Panc1 (cell line): ENCODE results near the gene NHS. TPM values are rescaled to one million over a fixed set of nuclear protein-coding genes. Genes with fewer than 3 reads are reported as not detected.

ENCODE experiments used
- ATAC-seq: fragments of 200-7000 bp; cut with Tn5 transposase; 2 replicates; pipeline ENCODE4 v1.9.1; 2020; ENCODE audit warnings: mild to moderate bottlenecking, moderate library complexity
- BruUV-seq: library from RNA; stranded (reverse); fragments of 400-500 nt; replicated peaks from 2 replicates; lab custom pipeline; 2021; lab: Mats Ljungman, UMichigan
- CTCF ChIA-PET: fragments of 300-600 bp; sonication (Branson Sonifier 250); formaldehyde crosslinking; loops from one replicate; lab custom pipeline; 2022; ENCODE audit warnings: antibody characterized with exemption; lab: Charles Lee
- POLR2A ChIA-PET: fragments of 300-600 bp; sonication (Branson Sonifier 250); formaldehyde crosslinking; loops from one replicate; lab custom pipeline; 2022; ENCODE audit warnings: antibody characterized with exemption; lab: Charles Lee
- DNase-seq: peaks from one replicate; pipeline ENCODE4 v3.0.0-alpha.2; 2010; ENCODE audit warnings: low read depth, low spot score
- H3K27ac ChIP-seq: 2 replicates; pipeline ENCODE4 v1.5.1; 2011; ENCODE audit warnings: mild to moderate bottlenecking, low read length, inconsistent platforms
- H3K27me3 ChIP-seq: fragments of 200-500 bp; sonication (Bioruptor generic); 2 replicates; pipeline ENCODE4 v1.6.0; 2014; ENCODE audit warnings: low read length, inconsistent platforms; ENCODE audit not compliant: control insufficient read depth, insufficient read depth
- H3K36me3 ChIP-seq: fragments of 200-500 bp; sonication (Bioruptor generic); 2 replicates; pipeline ENCODE4 v1.5.1; 2014; ENCODE audit warnings: inconsistent platforms, mild to moderate bottlenecking, low read length, moderate library complexity; ENCODE audit not compliant: control insufficient read depth, insufficient read depth
- H3K4me1 ChIP-seq: 2 replicates; pipeline ENCODE4 v1.5.1; 2011; ENCODE audit warnings: inconsistent platforms, mild to moderate bottlenecking, low read length, moderate library complexity; ENCODE audit not compliant: control insufficient read depth, insufficient read depth
- H3K4me3 ChIP-seq, 2 experiments: 2 replicates each; pipeline ENCODE4 v1.5.1; 2011 to 2012; ENCODE audit warnings: low read depth in 2 of 2, low read length in 2 of 2, mild to moderate bottlenecking in 2 of 2, inconsistent platforms in 1 of 2, moderate library complexity in 1 of 2
- H3K9me3 ChIP-seq: fragments of 200-500 bp; sonication (Bioruptor generic); 2 replicates; pipeline ENCODE4 v1.5.1; 2014; ENCODE audit warnings: low read depth, mild to moderate bottlenecking, inconsistent platforms, low read length, moderate library complexity; ENCODE audit not compliant: control insufficient read depth, insufficient read depth
- POLR2AphosphoS5 ChIP-seq: IDR thresholded peaks from 2 replicates; pipeline ENCODE4 v1.6.1; 2012; ENCODE audit warnings: mild to moderate bottlenecking, low read depth, low read length, moderate library complexity
- SIN3A ChIP-seq: IDR thresholded peaks from 2 replicates; pipeline ENCODE4 v1.6.1; 2012; ENCODE audit warnings: low read depth, mild to moderate bottlenecking, low read length, moderate library complexity, borderline replicate concordance; ENCODE audit not compliant: insufficient read depth
- TCF7L2 ChIP-seq: IDR thresholded peaks from 2 replicates; pipeline ENCODE4 v1.6.1; 2011; ENCODE audit warnings: mild to moderate bottlenecking, low read depth, low read length, inconsistent platforms
- in situ Hi-C: cut with HindIII; loops from 2 replicates; pipeline ENCODE4 v1.10.0; 2016; ENCODE audit warnings: low sequenced_read_pairs, low pct_unique_long_range_greater_than_20kb
- intact Hi-C: fragments of 100-400 bp; cut with micrococcal nuclease; formaldehyde crosslinking; loops from one replicate; pipeline ENCODE4 v1.10.0; 2022; ENCODE audit not compliant: unreplicated experiment
- total RNA-seq: library from RNA; stranded (reverse); gene quantifications from one replicate; pipeline ENCODE4 v1.2.1, GENCODE V29; 2021; ENCODE audit not compliant: unreplicated experiment
- TF ChIP-seq, protein P1 (sequence below), 2 experiments: IDR thresholded peaks; 2 replicates each; pipeline ENCODE4 v1.6.1; 2011 to 2012; ENCODE audit warnings: low read depth in 2 of 2, control low read depth in 1 of 2, low read length in 1 of 2, mild to moderate bottlenecking in 1 of 2, moderate library complexity in 1 of 2; ENCODE audit not compliant: insufficient read depth in 1 of 2
- TF ChIP-seq, protein P2 (sequence below): fragments of 450-650 bp; IDR thresholded peaks from 2 replicates; pipeline ENCODE4 v1.5.1; 2017; ENCODE audit warnings: mild to moderate bottlenecking

Gene NHS
- total RNA-seq, 1 experiment from 2014 or later: 0.80 TPM

DNA sequence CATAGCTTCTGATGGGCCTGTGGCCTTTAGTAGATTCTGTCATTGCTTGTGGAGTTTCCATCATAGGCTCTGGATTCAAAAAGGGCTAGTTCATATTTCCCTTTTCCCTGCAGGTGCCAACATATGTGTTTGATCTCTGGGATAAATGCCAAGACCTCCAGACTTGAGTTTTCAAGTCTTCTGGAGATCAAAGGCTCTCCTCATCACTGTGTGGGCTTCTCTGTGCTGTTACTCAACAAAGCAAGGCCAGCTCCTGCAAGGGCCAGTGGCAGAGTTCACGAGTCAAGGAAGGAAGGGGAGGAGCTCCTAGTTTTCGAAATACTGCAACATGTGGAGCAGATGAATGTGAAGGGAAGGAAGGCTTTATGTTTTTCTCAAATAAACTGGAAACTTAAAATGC, 299.6 kb downstream of the NHS start:
- ChIA-PET CTCF (no interaction called here), POLR2A (no interaction called here)
- no peak overlapping the region for H3K27ac ChIP-seq
- no peaks in the 10 kb centered on the region for H3K9me3 ChIP-seq
- H3K4me3 ChIP-seq: no peak overlapping the region
- no peak for DNase-seq
- H3K36me3 ChIP-seq: no peaks in the 10 kb centered on the region
- H3K4me1 ChIP-seq: no peaks in the 10 kb centered on the region
- no peaks in the 10 kb centered on the region for H3K27me3 ChIP-seq
- no peak for ATAC-seq
- TF ChIP-seq POLR2AphosphoS5 (no peak), TCF7L2 (no peak), SIN3A (no peak)
- TF ChIP-seq, protein P1, sequence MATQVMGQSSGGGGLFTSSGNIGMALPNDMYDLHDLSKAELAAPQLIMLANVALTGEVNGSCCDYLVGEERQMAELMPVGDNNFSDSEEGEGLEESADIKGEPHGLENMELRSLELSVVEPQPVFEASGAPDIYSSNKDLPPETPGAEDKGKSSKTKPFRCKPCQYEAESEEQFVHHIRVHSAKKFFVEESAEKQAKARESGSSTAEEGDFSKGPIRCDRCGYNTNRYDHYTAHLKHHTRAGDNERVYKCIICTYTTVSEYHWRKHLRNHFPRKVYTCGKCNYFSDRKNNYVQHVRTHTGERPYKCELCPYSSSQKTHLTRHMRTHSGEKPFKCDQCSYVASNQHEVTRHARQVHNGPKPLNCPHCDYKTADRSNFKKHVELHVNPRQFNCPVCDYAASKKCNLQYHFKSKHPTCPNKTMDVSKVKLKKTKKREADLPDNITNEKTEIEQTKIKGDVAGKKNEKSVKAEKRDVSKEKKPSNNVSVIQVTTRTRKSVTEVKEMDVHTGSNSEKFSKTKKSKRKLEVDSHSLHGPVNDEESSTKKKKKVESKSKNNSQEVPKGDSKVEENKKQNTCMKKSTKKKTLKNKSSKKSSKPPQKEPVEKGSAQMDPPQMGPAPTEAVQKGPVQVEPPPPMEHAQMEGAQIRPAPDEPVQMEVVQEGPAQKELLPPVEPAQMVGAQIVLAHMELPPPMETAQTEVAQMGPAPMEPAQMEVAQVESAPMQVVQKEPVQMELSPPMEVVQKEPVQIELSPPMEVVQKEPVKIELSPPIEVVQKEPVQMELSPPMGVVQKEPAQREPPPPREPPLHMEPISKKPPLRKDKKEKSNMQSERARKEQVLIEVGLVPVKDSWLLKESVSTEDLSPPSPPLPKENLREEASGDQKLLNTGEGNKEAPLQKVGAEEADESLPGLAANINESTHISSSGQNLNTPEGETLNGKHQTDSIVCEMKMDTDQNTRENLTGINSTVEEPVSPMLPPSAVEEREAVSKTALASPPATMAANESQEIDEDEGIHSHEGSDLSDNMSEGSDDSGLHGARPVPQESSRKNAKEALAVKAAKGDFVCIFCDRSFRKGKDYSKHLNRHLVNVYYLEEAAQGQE (IDR thresholded peaks at IDR 0.05; ENCODE audit: insufficient read depth in 1 of 2, low read depth in 2 of 2, low read length in 1 of 2): no peak
- TF ChIP-seq, protein P2, sequence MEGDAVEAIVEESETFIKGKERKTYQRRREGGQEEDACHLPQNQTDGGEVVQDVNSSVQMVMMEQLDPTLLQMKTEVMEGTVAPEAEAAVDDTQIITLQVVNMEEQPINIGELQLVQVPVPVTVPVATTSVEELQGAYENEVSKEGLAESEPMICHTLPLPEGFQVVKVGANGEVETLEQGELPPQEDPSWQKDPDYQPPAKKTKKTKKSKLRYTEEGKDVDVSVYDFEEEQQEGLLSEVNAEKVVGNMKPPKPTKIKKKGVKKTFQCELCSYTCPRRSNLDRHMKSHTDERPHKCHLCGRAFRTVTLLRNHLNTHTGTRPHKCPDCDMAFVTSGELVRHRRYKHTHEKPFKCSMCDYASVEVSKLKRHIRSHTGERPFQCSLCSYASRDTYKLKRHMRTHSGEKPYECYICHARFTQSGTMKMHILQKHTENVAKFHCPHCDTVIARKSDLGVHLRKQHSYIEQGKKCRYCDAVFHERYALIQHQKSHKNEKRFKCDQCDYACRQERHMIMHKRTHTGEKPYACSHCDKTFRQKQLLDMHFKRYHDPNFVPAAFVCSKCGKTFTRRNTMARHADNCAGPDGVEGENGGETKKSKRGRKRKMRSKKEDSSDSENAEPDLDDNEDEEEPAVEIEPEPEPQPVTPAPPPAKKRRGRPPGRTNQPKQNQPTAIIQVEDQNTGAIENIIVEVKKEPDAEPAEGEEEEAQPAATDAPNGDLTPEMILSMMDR: no peak
- intact Hi-C loops (no loop called here), in situ Hi-C loops (no loop called here)
- no TSS peak for BruUV-seq

DNA sequence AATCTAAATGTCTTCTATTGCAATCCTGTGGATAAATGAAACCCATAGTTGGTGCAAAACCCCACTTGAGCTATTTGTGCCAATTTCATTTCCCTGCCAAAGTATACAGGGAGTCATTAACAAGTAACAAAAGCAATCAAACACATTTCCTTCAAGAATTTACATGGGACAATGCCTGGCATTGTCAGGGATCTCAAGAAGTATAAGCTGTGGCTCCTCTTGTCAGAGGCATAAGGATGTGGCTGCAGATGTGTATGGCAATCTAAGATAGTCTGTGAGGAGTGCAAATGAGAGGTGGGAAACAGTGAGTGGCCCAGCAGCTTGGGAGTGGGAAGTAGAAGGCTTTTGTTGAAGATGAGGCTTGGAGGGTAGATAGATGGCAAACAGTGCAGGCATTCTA, 304.3 kb downstream of the NHS start:
- in situ Hi-C loops: no loop called here

More for the DNA sequence above, 304.3 kb downstream of the NHS start:
- TF ChIP-seq, protein P1 (IDR thresholded peaks at IDR 0.05; ENCODE audit: insufficient read depth in 1 of 2, low read depth in 2 of 2, low read length in 1 of 2): no peak
- no peak for TF ChIP-seq TCF7L2
- no peak for TF ChIP-seq SIN3A
- TF ChIP-seq, protein P2: no peak
- no peak for TF ChIP-seq POLR2AphosphoS5
- H3K9me3 ChIP-seq: no peaks in the 10 kb centered on the region
- H3K4me1 ChIP-seq: no peaks in the 10 kb centered on the region
- no peaks in the 10 kb centered on the region for H3K27me3 ChIP-seq
- intact Hi-C loops: no loop called here
- no peak overlapping the region for H3K27ac ChIP-seq
- POLR2A ChIA-PET: no interaction called here
- BruUV-seq: no TSS peak
- DNase-seq (no peak), ATAC-seq (no peak)
- no peaks in the 10 kb centered on the region for H3K36me3 ChIP-seq
- H3K4me3 ChIP-seq: no peak overlapping the region
- CTCF ChIA-PET: no interaction called here
